Left ventricle myocardium inferior (tissue), 1 donor: Measurements from ENCODE around the gene CDYL. TPM values are rescaled to one million over a fixed set of nuclear protein-coding genes. Genes with fewer than 3 reads are reported as not detected.

Experiments
- DNase-seq: peaks from one replicate; pipeline ENCODE4 v3.0.0-alpha.2; 2020
- H3K27ac ChIP-seq: fragments of 200-600 bp; replicated peaks from 2 replicates; pipeline ENCODE4 v1.8.0; 2021
- H3K27me3 ChIP-seq: fragments of 200-600 bp; 2 replicates; pipeline ENCODE4 v1.8.0; 2021; ENCODE audit warnings: low read depth
- H3K36me3 ChIP-seq: fragments of 200-600 bp; 2 replicates; pipeline ENCODE4 v1.8.0; 2021
- H3K4me1 ChIP-seq: fragments of 200-600 bp; 2 replicates; pipeline ENCODE4 v1.8.0; 2021
- H3K4me3 ChIP-seq: fragments of 200-600 bp; 2 replicates; pipeline ENCODE4 v1.8.0; 2021; ENCODE audit warnings: mild to moderate bottlenecking, moderate library complexity
- H3K9me3 ChIP-seq: fragments of 200-600 bp; replicated peaks from 2 replicates; pipeline ENCODE4 v1.8.0; 2021
- CTCF ChIP-seq: fragments of 200-600 bp; IDR thresholded peaks from 2 replicates; pipeline ENCODE4 v1.8.0; 2021; ENCODE audit warnings: antibody characterized with exemption, mild to moderate bottlenecking, borderline replicate concordance
- intact Hi-C: fragments of 100-400 bp; cut with micrococcal nuclease; formaldehyde crosslinking; loops from one replicate; pipeline ENCODE4 v1.11.0; 2022
- total RNA-seq: library from RNA; stranded (reverse); fragmentation: NEBNext Ultra II Directional; extraction: Animal tissue kit (Norgen Biotek cat#: 25700); gene quantifications from one replicate; pipeline ENCODE4 v1.2.1, GENCODE V29; 2021
- donor health status: DM: no; HTN: yes; CAD: no; lungs with severe emphysema.

Gene CDYL
- total RNA-seq, 1 donor from 2014 or later, result 27.7 TPM

- no peak for TF ChIP-seq CTCF
- Histone ChIP-seq H3K4me3 (peak overlapping the region; percentile 80), H3K4me1 (peaks cover 49% of the 10 kb centered on the region), H3K27ac (peak overlapping the region; percentile 85), H3K36me3 (no peaks in the 10 kb centered on the region), H3K9me3 (no peaks in the 10 kb centered on the region), H3K27me3 (no peaks in the 10 kb centered on the region)
- intact Hi-C loops, result no loop called here
- no peak for DNase-seq
These were observed 1.3 kb downstream of the CDYL start for GRCh38 chr6:4777394-4777935.

- intact Hi-C loops, result no loop called here
- Histone ChIP-seq H3K27ac (no peak overlapping the region), H3K4me3 (peak overlapping the region; percentile 80), H3K4me1 (peaks cover 50% of the 10 kb centered on the region), H3K27me3 (no peaks in the 10 kb centered on the region), H3K9me3 (no peaks in the 10 kb centered on the region), H3K36me3 (no peaks in the 10 kb centered on the region)
- TF ChIP-seq CTCF, result no peak
- no peak for DNase-seq
These were observed 1.9 kb downstream of the CDYL start for GRCh38 chr6:4778086-4778485.

GRCh38 chr6:4780360-4780812, 4.2 kb downstream of the CDYL start:
- no peak for DNase-seq
- intact Hi-C loops, result no loop called here
- H3K27me3 ChIP-seq, result no peaks in the 10 kb centered on the region
- no peak overlapping the region for H3K27ac ChIP-seq
- H3K4me1 ChIP-seq, result peaks cover 40% of the 10 kb centered on the region
- no peaks in the 10 kb centered on the region for H3K36me3 ChIP-seq
- peaks cover 5% of the 10 kb centered on the region for H3K9me3 ChIP-seq
- H3K4me3 ChIP-seq, result no peak overlapping the region
- no peak for TF ChIP-seq CTCF

GRCh38 chr6:4781426-4781825, 5.2 kb downstream of the CDYL start:
- Histone ChIP-seq H3K9me3 (peaks cover 5% of the 10 kb centered on the region), H3K4me3 (no peak overlapping the region), H3K4me1 (peaks cover 40% of the 10 kb centered on the region), H3K36me3 (no peaks in the 10 kb centered on the region), H3K27ac (no peak overlapping the region), H3K27me3 (no peaks in the 10 kb centered on the region)
- no peak for DNase-seq
- no peak for TF ChIP-seq CTCF
- intact Hi-C loops, result no loop called here

GRCh38 chr6:4781967-4782575, 5.9 kb downstream of the CDYL start:
- H3K27me3 ChIP-seq, result no peaks in the 10 kb centered on the region
- H3K4me3 ChIP-seq, result no peak overlapping the region
- no peak for DNase-seq
- H3K9me3 ChIP-seq, result peaks cover 5% of the 10 kb centered on the region
- TF ChIP-seq CTCF, result no peak
- no peak overlapping the region for H3K27ac ChIP-seq
- H3K36me3 ChIP-seq, result no peaks in the 10 kb centered on the region
- H3K4me1 ChIP-seq, result peaks cover 38% of the 10 kb centered on the region
- intact Hi-C loops, result no loop called here
